Upper lobe of right lung (tissue), 1 donor: ENCODE measurements around the gene CHSY3. TPM values are rescaled to one million over a fixed set of nuclear protein-coding genes. Genes with fewer than 3 reads are reported as not detected.
"Not testable (repeated sequence)": the region's sequence is repeated elsewhere in the genome, so short reads cannot be mapped to it uniquely, and the experiment has no call there.

ENCODE experiments used
- ATAC-seq: fragments of 200-7000 bp; cut with Tn5 transposase; one replicate; pipeline ENCODE4 v1.9.1; 2020; ENCODE audit warnings: mild to moderate bottlenecking, moderate library complexity
- DNase-seq: peaks from one replicate; pipeline ENCODE4 v3.0.0-alpha.2; 2020
- H3K27ac ChIP-seq: fragments of 200-600 bp; one replicate; pipeline ENCODE4 v1.8.0; 2022
- H3K27me3 ChIP-seq: fragments of 200-600 bp; one replicate; pipeline ENCODE4 v1.8.0; 2022; ENCODE audit warnings: mild to moderate bottlenecking
- H3K36me3 ChIP-seq: fragments of 200-600 bp; one replicate; pipeline ENCODE4 v1.8.0; 2022
- H3K4me1 ChIP-seq: fragments of 200-600 bp; one replicate; pipeline ENCODE4 v1.8.0; 2022
- H3K4me3 ChIP-seq: fragments of 200-600 bp; one replicate; pipeline ENCODE4 v1.8.0; 2022; ENCODE audit warnings: mild to moderate bottlenecking
- H3K9me3 ChIP-seq: fragments of 200-600 bp; one replicate; pipeline ENCODE4 v1.8.0; 2022
- CTCF ChIP-seq: fragments of 200-600 bp; IDR thresholded peaks from one replicate; pipeline ENCODE4 v1.8.0; 2022; ENCODE audit warnings: antibody characterized with exemption
- intact Hi-C: fragments of 100-400 bp; cut with DNase I; formaldehyde crosslinking; loops from one replicate; pipeline ENCODE4 v1.11.0; 2022
- total RNA-seq: library from RNA; stranded (reverse); fragmentation: NEBNext Ultra II Directional; extraction: Animal tissue kit (Norgen Biotek cat#: 25700); gene quantifications from one replicate; pipeline ENCODE4 v1.2.1, GENCODE V29; 2021
- donor health status: DM: no; HTN: yes; CAD: no; lungs with severe emphysema.

The CHSY3 gene
- total RNA-seq, 1 donor from 2014 or later, result 5.7 TPM

- no peaks in the 10 kb centered on the region for H3K9me3 ChIP-seq
- no peaks in the 10 kb centered on the region for H3K27me3 ChIP-seq
- no peak for TF ChIP-seq CTCF
- H3K36me3 ChIP-seq, result no peaks in the 10 kb centered on the region
- H3K4me3 ChIP-seq, result no peak overlapping the region
- H3K27ac ChIP-seq, result no peak overlapping the region
- ATAC-seq, result peak; percentile 52
- no peaks in the 10 kb centered on the region for H3K4me1 ChIP-seq
- DNase-seq, result no peak
- intact Hi-C loops, result no loop called here
Observed at GRCh38 chr5:130213607-130214006, 309.3 kb downstream of the CHSY3 start.

GRCh38 chr5:130216286-130216685 lies 312.0 kb downstream of the CHSY3 start:
- no peaks in the 10 kb centered on the region for H3K4me1 ChIP-seq
- no peaks in the 10 kb centered on the region for H3K36me3 ChIP-seq
- DNase-seq, result no peak
- no peak overlapping the region for H3K27ac ChIP-seq
- H3K27me3 ChIP-seq, result no peaks in the 10 kb centered on the region
- H3K9me3 ChIP-seq, result no peaks in the 10 kb centered on the region
- ATAC-seq, result no peak
- no peak overlapping the region for H3K4me3 ChIP-seq
- no peak for TF ChIP-seq CTCF
- intact Hi-C loops, result no loop called here

- DNase-seq (no peak), ATAC-seq (no peak)
- Histone ChIP-seq H3K4me1 (no peaks in the 10 kb centered on the region), H3K9me3 (no peaks in the 10 kb centered on the region), H3K27me3 (no peaks in the 10 kb centered on the region), H3K27ac (no peak overlapping the region), H3K36me3 (no peaks in the 10 kb centered on the region), H3K4me3 (no peak overlapping the region)
- no peak for TF ChIP-seq CTCF
- intact Hi-C loops, result no loop called here
Observed at GRCh38 chr5:130222573-130222972, 318.3 kb downstream of the CHSY3 start.

- intact Hi-C loops, H3K27me3 ChIP-seq, H3K27ac ChIP-seq, DNase-seq, H3K36me3 ChIP-seq, ATAC-seq, H3K4me1 ChIP-seq, H3K9me3 ChIP-seq, H3K4me3 ChIP-seq: not testable (repeated sequence)
Observed at GRCh38 chr5:130226556-130226955, 322.3 kb downstream of the CHSY3 start.

GRCh38 chr5:130227699-130228098 lies 323.4 kb downstream of the CHSY3 start:
- intact Hi-C loops, result no loop called here
- Histone ChIP-seq H3K4me1 (no peaks in the 10 kb centered on the region), H3K27me3 (no peaks in the 10 kb centered on the region), H3K36me3 (no peaks in the 10 kb centered on the region), H3K9me3 (no peaks in the 10 kb centered on the region), H3K27ac (no peak overlapping the region), H3K4me3 (no peak overlapping the region)
- no peak for DNase-seq
- TF ChIP-seq CTCF, result no peak
- ATAC-seq, result no peak

GRCh38 chr5:130231786-130232185 lies 327.5 kb downstream of the CHSY3 start:
- TF ChIP-seq CTCF, result no peak
- Histone ChIP-seq H3K27me3 (no peaks in the 10 kb centered on the region), H3K36me3 (no peaks in the 10 kb centered on the region), H3K9me3 (no peaks in the 10 kb centered on the region), H3K27ac (no peak overlapping the region), H3K4me3 (no peak overlapping the region), H3K4me1 (no peaks in the 10 kb centered on the region)
- ATAC-seq, result no peak
- no peak for DNase-seq
- intact Hi-C loops, result no loop called here
